Measurements from ENCODE around the gene ARPC1A.

- TF ChIP-seq CTCF (conservative IDR thresholded peaks at IDR 0.05) (no peak), ZFX (IDR thresholded peaks at IDR 0.05) (peak; percentile 39; the same call in 1 of the 2 replicates)
Measured at GRCh38 chr7:99374111-99375064, 48.7 kb downstream of the ARPC1A start, which contains the start of gene ARPC1B.
